Measurements from ENCODE around the gene MYO16.

DNA sequence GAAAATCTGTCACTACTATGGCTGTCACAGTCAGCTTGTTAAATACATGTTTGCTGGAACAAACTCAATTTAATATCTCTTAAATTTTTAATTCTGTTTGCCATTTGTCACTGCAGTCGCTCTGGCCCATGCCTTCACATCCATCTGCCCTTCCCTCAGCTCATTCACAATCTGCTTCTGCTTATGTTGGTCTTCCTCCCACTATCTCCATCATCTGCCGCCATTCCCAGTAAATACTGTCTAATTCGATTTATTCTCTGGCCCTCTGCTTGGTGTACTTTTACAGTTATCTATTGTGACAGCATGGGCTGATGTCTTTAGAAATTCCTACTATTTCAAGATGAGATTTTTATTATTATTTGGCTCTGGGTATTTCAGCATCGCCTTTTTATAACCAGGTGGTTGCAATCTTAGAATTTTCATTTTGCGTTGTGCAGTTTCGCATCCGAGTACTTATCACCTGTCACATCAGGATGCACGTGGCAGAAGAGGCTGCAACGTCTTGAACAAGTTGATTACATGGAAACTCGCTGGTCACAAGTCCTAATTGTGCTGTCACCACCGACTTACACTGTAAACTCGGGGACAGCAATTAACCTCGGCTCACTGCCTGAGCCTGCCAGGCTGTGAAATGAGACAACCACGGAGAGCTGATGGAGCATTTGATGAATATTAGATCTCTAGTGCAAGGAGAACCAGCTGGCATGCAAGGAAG is 158.4 kb downstream of the MYO16 start:
- TF ChIP-seq, protein P1, sequence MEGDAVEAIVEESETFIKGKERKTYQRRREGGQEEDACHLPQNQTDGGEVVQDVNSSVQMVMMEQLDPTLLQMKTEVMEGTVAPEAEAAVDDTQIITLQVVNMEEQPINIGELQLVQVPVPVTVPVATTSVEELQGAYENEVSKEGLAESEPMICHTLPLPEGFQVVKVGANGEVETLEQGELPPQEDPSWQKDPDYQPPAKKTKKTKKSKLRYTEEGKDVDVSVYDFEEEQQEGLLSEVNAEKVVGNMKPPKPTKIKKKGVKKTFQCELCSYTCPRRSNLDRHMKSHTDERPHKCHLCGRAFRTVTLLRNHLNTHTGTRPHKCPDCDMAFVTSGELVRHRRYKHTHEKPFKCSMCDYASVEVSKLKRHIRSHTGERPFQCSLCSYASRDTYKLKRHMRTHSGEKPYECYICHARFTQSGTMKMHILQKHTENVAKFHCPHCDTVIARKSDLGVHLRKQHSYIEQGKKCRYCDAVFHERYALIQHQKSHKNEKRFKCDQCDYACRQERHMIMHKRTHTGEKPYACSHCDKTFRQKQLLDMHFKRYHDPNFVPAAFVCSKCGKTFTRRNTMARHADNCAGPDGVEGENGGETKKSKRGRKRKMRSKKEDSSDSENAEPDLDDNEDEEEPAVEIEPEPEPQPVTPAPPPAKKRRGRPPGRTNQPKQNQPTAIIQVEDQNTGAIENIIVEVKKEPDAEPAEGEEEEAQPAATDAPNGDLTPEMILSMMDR (IDR thresholded peaks at IDR 0.05): no peak
- no peak for TF ChIP-seq POLR2A (IDR thresholded peaks at IDR 0.05)
